Activated T-cell treated with anti-CD3 and anti-CD28 coated beads, Interleukin-2, amount 50 U/mL, for 72 hours (primary cell): ENCODE data around the gene PKP1. TPM values are rescaled to one million over a fixed set of nuclear protein-coding genes. Genes with fewer than 3 reads are reported as not detected.

Experiments
- ATAC-seq, 2 donors: fragments of 150-1000 bp; cut with Tn5 transposase; replicated peaks in 1 of 2; 2 replicates each; pipeline ENCODE4 v1.10.0; 2021; ENCODE audit warnings: moderate library complexity in 2 of 2, mild to moderate bottlenecking in 1 of 2
- DNase-seq, 2 donors: peaks; one replicate each; pipeline ENCODE4 v3.0.0; 2021 to 2022; ENCODE audit warnings: mixed read lengths in 1 of 2
- H3K27ac Mint-ChIP-seq: one replicate; pipeline ENCODE4 v1.8.0; 2022; ENCODE audit warnings: mild to moderate bottlenecking, moderate library complexity, mixed read lengths
- H3K27me3 Mint-ChIP-seq: one replicate; pipeline ENCODE4 v1.8.0; 2022; ENCODE audit warnings: low read depth, mixed read lengths
- H3K36me3 Mint-ChIP-seq, 2 donors: one replicate each; pipeline ENCODE4 v1.8.0; 2022; ENCODE audit warnings: mixed read lengths in 2 of 2, mild to moderate bottlenecking in 1 of 2; ENCODE audit not compliant: insufficient read depth in 2 of 2
- H3K4me1 Mint-ChIP-seq: one replicate; pipeline ENCODE4 v1.8.0; 2022; ENCODE audit warnings: low read depth, mixed read lengths
- H3K4me3 Mint-ChIP-seq, 2 donors: one replicate each; pipeline ENCODE4 v1.8.0; 2022; ENCODE audit warnings: mild to moderate bottlenecking in 2 of 2, mixed read lengths in 2 of 2, moderate library complexity in 2 of 2
- H3K9me3 Mint-ChIP-seq, 2 donors: one replicate each; pipeline ENCODE4 v1.8.0; 2022; ENCODE audit warnings: mixed read lengths in 2 of 2
- total RNA-seq, 2 donors: library from RNA; stranded (reverse); gene quantifications; one replicate each; pipeline ENCODE4 v1.2.3, GENCODE V29; 2022

Gene PKP1
- total RNA-seq, 2 donors from 2014 or later = not detected

- no peak for ATAC-seq
- no peaks in the 10 kb centered on the region for H3K4me1 Mint-ChIP-seq
- no peaks in the 10 kb centered on the region for H3K36me3 Mint-ChIP-seq
- no peak for DNase-seq
- H3K27me3 Mint-ChIP-seq = peaks cover 39% of the 10 kb centered on the region
- no peaks in the 10 kb centered on the region for H3K9me3 Mint-ChIP-seq
- H3K4me3 Mint-ChIP-seq = no peak overlapping the region
- peak overlapping the region; percentile 36 for H3K27ac Mint-ChIP-seq
Measured at GRCh38 chr1:201264554-201264953, 18.8 kb upstream of the PKP1 start.

GRCh38 chr1:201265756-201266155 lies 17.6 kb upstream of the PKP1 start:
- H3K27ac Mint-ChIP-seq = no peak overlapping the region
- peaks cover 38% of the 10 kb centered on the region for H3K27me3 Mint-ChIP-seq
- H3K4me1 Mint-ChIP-seq = no peaks in the 10 kb centered on the region
- no peak overlapping the region for H3K4me3 Mint-ChIP-seq
- ATAC-seq (no peak), DNase-seq (no peak)
- H3K9me3 Mint-ChIP-seq = no peaks in the 10 kb centered on the region
- no peaks in the 10 kb centered on the region for H3K36me3 Mint-ChIP-seq

GRCh38 chr1:201266276-201266675 lies 17.0 kb upstream of the PKP1 start:
- Mint-ChIP-seq H3K27ac (no peak overlapping the region), H3K9me3 (no peaks in the 10 kb centered on the region), H3K27me3 (peaks cover 33% of the 10 kb centered on the region), H3K4me1 (no peaks in the 10 kb centered on the region), H3K36me3 (no peaks in the 10 kb centered on the region), H3K4me3 (no peak overlapping the region)
- DNase-seq = no peak
- ATAC-seq = no peak

GRCh38 chr1:201266774-201267173 lies 16.5 kb upstream of the PKP1 start:
- ATAC-seq (peak in 1 of 2 donors; percentile 47), DNase-seq (no peak)
- H3K4me1 Mint-ChIP-seq = no peaks in the 10 kb centered on the region
- no peaks in the 10 kb centered on the region for H3K36me3 Mint-ChIP-seq
- no peaks in the 10 kb centered on the region for H3K9me3 Mint-ChIP-seq
- H3K27ac Mint-ChIP-seq = no peak overlapping the region
- H3K27me3 Mint-ChIP-seq = peaks cover 28% of the 10 kb centered on the region
- H3K4me3 Mint-ChIP-seq = no peak overlapping the region

- H3K4me3 Mint-ChIP-seq = no peak overlapping the region
- ATAC-seq = peak in 1 of 2 donors; percentile 48
- H3K4me1 Mint-ChIP-seq = no peaks in the 10 kb centered on the region
- peaks cover 28% of the 10 kb centered on the region for H3K27me3 Mint-ChIP-seq
- H3K27ac Mint-ChIP-seq = no peak overlapping the region
- no peaks in the 10 kb centered on the region for H3K9me3 Mint-ChIP-seq
- DNase-seq = no peak
- H3K36me3 Mint-ChIP-seq = no peaks in the 10 kb centered on the region
Measured at GRCh38 chr1:201267481-201268229, 15.7 kb upstream of the PKP1 start.

GRCh38 chr1:201268604-201269151 lies 14.6 kb upstream of the PKP1 start:
- Mint-ChIP-seq H3K27me3 (peaks cover 28% of the 10 kb centered on the region), H3K4me1 (no peaks in the 10 kb centered on the region), H3K27ac (no peak overlapping the region), H3K36me3 (no peaks in the 10 kb centered on the region), H3K4me3 (no peak overlapping the region), H3K9me3 (no peaks in the 10 kb centered on the region)
- ATAC-seq = no peak
- no peak for DNase-seq

GRCh38 chr1:201269281-201269680 lies 14.0 kb upstream of the PKP1 start:
- Mint-ChIP-seq H3K27ac (no peak overlapping the region), H3K36me3 (no peaks in the 10 kb centered on the region), H3K27me3 (peaks cover 28% of the 10 kb centered on the region), H3K4me1 (no peaks in the 10 kb centered on the region), H3K4me3 (no peak overlapping the region), H3K9me3 (no peaks in the 10 kb centered on the region)
- ATAC-seq (no peak), DNase-seq (no peak)

- H3K4me3 Mint-ChIP-seq = no peak overlapping the region
- no peak overlapping the region for H3K27ac Mint-ChIP-seq
- ATAC-seq (no peak), DNase-seq (no peak)
- no peaks in the 10 kb centered on the region for H3K9me3 Mint-ChIP-seq
- no peaks in the 10 kb centered on the region for H3K36me3 Mint-ChIP-seq
- peaks cover 28% of the 10 kb centered on the region for H3K27me3 Mint-ChIP-seq
- H3K4me1 Mint-ChIP-seq = no peaks in the 10 kb centered on the region
Measured at GRCh38 chr1:201269900-201270410, 13.4 kb upstream of the PKP1 start.

- H3K4me1 Mint-ChIP-seq = no peaks in the 10 kb centered on the region
Measured at GRCh38 chr1:201270616-201271390, 12.5 kb upstream of the PKP1 start.

GRCh38 chr1:201272799-201273198 lies 10.5 kb upstream of the PKP1 start:
- Mint-ChIP-seq H3K4me3 (no peak overlapping the region), H3K4me1 (no peaks in the 10 kb centered on the region), H3K27ac (no peak overlapping the region), H3K9me3 (no peaks in the 10 kb centered on the region), H3K27me3 (peaks cover 18% of the 10 kb centered on the region), H3K36me3 (no peaks in the 10 kb centered on the region)
- DNase-seq = no peak
- ATAC-seq = no peak

More at GRCh38 chr1:201270616-201271390, 12.5 kb upstream of the PKP1 start:
- no peak overlapping the region for H3K27ac Mint-ChIP-seq
- no peaks in the 10 kb centered on the region for H3K9me3 Mint-ChIP-seq
- ATAC-seq (no peak), DNase-seq (no peak)
- H3K27me3 Mint-ChIP-seq = peaks cover 28% of the 10 kb centered on the region
- no peak overlapping the region for H3K4me3 Mint-ChIP-seq
- H3K36me3 Mint-ChIP-seq = no peaks in the 10 kb centered on the region

GRCh38 chr1:201274616-201275252 lies 8.6 kb upstream of the PKP1 start:
- Mint-ChIP-seq H3K27ac (no peak overlapping the region), H3K9me3 (no peaks in the 10 kb centered on the region), H3K27me3 (peaks cover 14% of the 10 kb centered on the region), H3K4me1 (no peaks in the 10 kb centered on the region), H3K4me3 (no peak overlapping the region), H3K36me3 (no peaks in the 10 kb centered on the region)
- DNase-seq (no peak), ATAC-seq (no peak)

- DNase-seq (no peak), ATAC-seq (no peak)
- H3K4me1 Mint-ChIP-seq = no peaks in the 10 kb centered on the region
- peaks cover 9% of the 10 kb centered on the region for H3K27me3 Mint-ChIP-seq
- no peak overlapping the region for H3K4me3 Mint-ChIP-seq
- no peaks in the 10 kb centered on the region for H3K36me3 Mint-ChIP-seq
- H3K9me3 Mint-ChIP-seq = no peaks in the 10 kb centered on the region
- H3K27ac Mint-ChIP-seq = no peak overlapping the region
Measured at GRCh38 chr1:201275253-201275666, 8.0 kb upstream of the PKP1 start.

- Mint-ChIP-seq H3K27ac (no peak overlapping the region), H3K4me3 (no peak overlapping the region), H3K9me3 (no peaks in the 10 kb centered on the region), H3K4me1 (no peaks in the 10 kb centered on the region), H3K36me3 (no peaks in the 10 kb centered on the region), H3K27me3 (peaks cover 24% of the 10 kb centered on the region)
- ATAC-seq = no peak
- DNase-seq = no peak
Measured at GRCh38 chr1:201276891-201277290, 6.4 kb upstream of the PKP1 start.
